SK-N-SH (cell line): ENCODE measurements around the gene KIF12.

Source experiments
- CHD2 ChIP-seq: fragments of 150-350 bp; IDR thresholded peaks from 2 replicates; pipeline ENCODE4 v1.6.1; 2018; ENCODE audit warnings: low read length; ENCODE audit not compliant: partially characterized antibody
- ELF1 ChIP-seq: IDR thresholded peaks from 2 replicates; pipeline ENCODE4 v1.4.0; 2012
- EP300 ChIP-seq, 2 experiments: IDR thresholded peaks; 2 replicates each; pipeline versions ENCODE4 v1.4.0 to v1.6.1; 2012; ENCODE audit warnings: borderline replicate concordance in 1 of 2, low read depth in 1 of 2, low read length in 1 of 2
- EZH2phosphoT487 ChIP-seq: fragments of 200-600 bp; sonication (generic); IDR thresholded peaks from 2 replicates; pipeline ENCODE4 v1.6.1; 2017; ENCODE audit warnings: low read depth, mixed run types, mild to moderate bottlenecking, antibody characterized with exemption, moderate library complexity, borderline replicate concordance
- FOXJ3 ChIP-seq: sonication (generic); formaldehyde crosslinking; IDR thresholded peaks from 2 replicates; pipeline ENCODE4 v1.5.1; 2020; ENCODE audit warnings: mild to moderate bottlenecking, missing genetic modification reagents
- FOXM1 ChIP-seq: IDR thresholded peaks from 2 replicates; pipeline ENCODE4 v1.4.0; 2012; ENCODE audit warnings: low read depth, mild to moderate bottlenecking
- GABPA ChIP-seq: IDR thresholded peaks from 2 replicates; pipeline ENCODE4 v1.4.0; 2012; ENCODE audit warnings: low read depth, mild to moderate bottlenecking
- SIN3A ChIP-seq: IDR thresholded peaks from 2 replicates; pipeline ENCODE4 v1.6.1; 2012; ENCODE audit warnings: low read depth, mild to moderate bottlenecking, low read length, moderate library complexity, borderline replicate concordance
- SMC3 ChIP-seq: IDR thresholded peaks from 2 replicates; pipeline ENCODE4 v1.6.1; 2012; ENCODE audit warnings: low read depth, low read length, improper control_type of control experiment
- TF ChIP-seq, protein P1 (sequence below): fragments of 200-600 bp; sonication (generic); IDR thresholded peaks from 2 replicates; pipeline ENCODE4 v1.6.1; 2017; ENCODE audit warnings: antibody characterized with exemption, mild to moderate bottlenecking, moderate library complexity
- TF ChIP-seq, protein P2 (sequence below): IDR thresholded peaks from 2 replicates; pipeline ENCODE4 v1.6.1; 2012; ENCODE audit warnings: mild to moderate bottlenecking, low read depth, low read length, moderate library complexity
- TF ChIP-seq, protein P3 (sequence below): IDR thresholded peaks from 2 replicates; pipeline ENCODE4 v1.4.0; 2012; ENCODE audit warnings: low read depth
- TF ChIP-seq, protein P4 (sequence below): fragments of 150-350 bp; IDR thresholded peaks from 2 replicates; pipeline ENCODE4 v1.6.1; 2017; ENCODE audit warnings: antibody characterized with exemption, low read length, low read depth, borderline replicate concordance

DNA sequence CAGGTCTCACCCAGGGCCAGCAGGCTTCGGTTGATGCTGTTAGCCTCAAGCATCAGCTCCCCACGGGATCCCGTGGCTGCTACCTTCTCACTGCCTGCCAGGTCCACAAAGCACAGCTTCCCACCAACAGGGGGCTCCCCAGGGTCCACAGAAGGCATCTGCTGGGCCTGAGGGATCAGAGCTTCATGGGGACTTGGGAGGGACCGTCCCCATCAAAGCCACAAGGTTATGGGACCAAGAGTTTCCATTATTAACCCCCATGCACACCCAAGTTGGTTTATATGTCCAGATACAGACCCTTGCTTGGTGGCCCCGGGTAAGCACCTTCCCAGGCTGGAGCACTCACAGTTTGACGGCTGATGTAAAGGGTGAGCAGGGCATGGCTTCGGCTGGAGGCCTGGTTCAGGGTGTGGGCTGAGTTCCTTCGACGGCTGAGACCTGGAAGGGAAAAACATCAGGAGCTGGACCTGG is 3.0 kb downstream of the KIF12 start:
- TF ChIP-seq SIN3A, result no peak
- TF ChIP-seq, protein P1, sequence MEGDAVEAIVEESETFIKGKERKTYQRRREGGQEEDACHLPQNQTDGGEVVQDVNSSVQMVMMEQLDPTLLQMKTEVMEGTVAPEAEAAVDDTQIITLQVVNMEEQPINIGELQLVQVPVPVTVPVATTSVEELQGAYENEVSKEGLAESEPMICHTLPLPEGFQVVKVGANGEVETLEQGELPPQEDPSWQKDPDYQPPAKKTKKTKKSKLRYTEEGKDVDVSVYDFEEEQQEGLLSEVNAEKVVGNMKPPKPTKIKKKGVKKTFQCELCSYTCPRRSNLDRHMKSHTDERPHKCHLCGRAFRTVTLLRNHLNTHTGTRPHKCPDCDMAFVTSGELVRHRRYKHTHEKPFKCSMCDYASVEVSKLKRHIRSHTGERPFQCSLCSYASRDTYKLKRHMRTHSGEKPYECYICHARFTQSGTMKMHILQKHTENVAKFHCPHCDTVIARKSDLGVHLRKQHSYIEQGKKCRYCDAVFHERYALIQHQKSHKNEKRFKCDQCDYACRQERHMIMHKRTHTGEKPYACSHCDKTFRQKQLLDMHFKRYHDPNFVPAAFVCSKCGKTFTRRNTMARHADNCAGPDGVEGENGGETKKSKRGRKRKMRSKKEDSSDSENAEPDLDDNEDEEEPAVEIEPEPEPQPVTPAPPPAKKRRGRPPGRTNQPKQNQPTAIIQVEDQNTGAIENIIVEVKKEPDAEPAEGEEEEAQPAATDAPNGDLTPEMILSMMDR, result no peak
- TF ChIP-seq, protein P2, sequence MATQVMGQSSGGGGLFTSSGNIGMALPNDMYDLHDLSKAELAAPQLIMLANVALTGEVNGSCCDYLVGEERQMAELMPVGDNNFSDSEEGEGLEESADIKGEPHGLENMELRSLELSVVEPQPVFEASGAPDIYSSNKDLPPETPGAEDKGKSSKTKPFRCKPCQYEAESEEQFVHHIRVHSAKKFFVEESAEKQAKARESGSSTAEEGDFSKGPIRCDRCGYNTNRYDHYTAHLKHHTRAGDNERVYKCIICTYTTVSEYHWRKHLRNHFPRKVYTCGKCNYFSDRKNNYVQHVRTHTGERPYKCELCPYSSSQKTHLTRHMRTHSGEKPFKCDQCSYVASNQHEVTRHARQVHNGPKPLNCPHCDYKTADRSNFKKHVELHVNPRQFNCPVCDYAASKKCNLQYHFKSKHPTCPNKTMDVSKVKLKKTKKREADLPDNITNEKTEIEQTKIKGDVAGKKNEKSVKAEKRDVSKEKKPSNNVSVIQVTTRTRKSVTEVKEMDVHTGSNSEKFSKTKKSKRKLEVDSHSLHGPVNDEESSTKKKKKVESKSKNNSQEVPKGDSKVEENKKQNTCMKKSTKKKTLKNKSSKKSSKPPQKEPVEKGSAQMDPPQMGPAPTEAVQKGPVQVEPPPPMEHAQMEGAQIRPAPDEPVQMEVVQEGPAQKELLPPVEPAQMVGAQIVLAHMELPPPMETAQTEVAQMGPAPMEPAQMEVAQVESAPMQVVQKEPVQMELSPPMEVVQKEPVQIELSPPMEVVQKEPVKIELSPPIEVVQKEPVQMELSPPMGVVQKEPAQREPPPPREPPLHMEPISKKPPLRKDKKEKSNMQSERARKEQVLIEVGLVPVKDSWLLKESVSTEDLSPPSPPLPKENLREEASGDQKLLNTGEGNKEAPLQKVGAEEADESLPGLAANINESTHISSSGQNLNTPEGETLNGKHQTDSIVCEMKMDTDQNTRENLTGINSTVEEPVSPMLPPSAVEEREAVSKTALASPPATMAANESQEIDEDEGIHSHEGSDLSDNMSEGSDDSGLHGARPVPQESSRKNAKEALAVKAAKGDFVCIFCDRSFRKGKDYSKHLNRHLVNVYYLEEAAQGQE, result no peak
- TF ChIP-seq, protein P3, sequence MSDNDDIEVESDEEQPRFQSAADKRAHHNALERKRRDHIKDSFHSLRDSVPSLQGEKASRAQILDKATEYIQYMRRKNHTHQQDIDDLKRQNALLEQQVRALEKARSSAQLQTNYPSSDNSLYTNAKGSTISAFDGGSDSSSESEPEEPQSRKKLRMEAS, result no peak
- TF ChIP-seq ELF1, result no peak
- TF ChIP-seq FOXM1, result no peak
- TF ChIP-seq GABPA, result no peak
- TF ChIP-seq EZH2phosphoT487, result no peak
- no peak for TF ChIP-seq CHD2
- TF ChIP-seq SMC3, result no peak
- TF ChIP-seq FOXJ3 (CRISPR knock-in tag), result no peak
- TF ChIP-seq EP300 (IDR thresholded peaks at IDR 0.05; ENCODE audit: borderline replicate concordance in 1 of 2, low read depth in 1 of 2, low read length in 1 of 2), result no peak
- TF ChIP-seq, protein P4, sequence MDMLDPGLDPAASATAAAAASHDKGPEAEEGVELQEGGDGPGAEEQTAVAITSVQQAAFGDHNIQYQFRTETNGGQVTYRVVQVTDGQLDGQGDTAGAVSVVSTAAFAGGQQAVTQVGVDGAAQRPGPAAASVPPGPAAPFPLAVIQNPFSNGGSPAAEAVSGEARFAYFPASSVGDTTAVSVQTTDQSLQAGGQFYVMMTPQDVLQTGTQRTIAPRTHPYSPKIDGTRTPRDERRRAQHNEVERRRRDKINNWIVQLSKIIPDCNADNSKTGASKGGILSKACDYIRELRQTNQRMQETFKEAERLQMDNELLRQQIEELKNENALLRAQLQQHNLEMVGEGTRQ, result no peak
